HEK293 (cell line): ENCODE data around the gene PLPPR1.

Experiments
- CTCF ChIA-PET: fragments of 350-600 bp; formaldehyde crosslinking; extraction: SDS; loops from one replicate; lab custom pipeline; 2021; ENCODE audit warnings: antibody characterized with exemption; lab: Yijun Ruan, JAX
- POLR2A ChIA-PET: fragments of 300-600 bp; formaldehyde crosslinking; extraction: SDS; loops from one replicate; lab custom pipeline; 2020; ENCODE audit warnings: antibody characterized with exemption, inconsistent platforms; lab: Yijun Ruan, JAX
- H3K27ac ChIP-seq: fragments of 200-500 bp; sonication (Bioruptor generic); 2 replicates; pipeline ENCODE4 v1.5.1; 2014; ENCODE audit warnings: low read depth, low read length, control low read depth, inconsistent platforms; ENCODE audit errors: extremely low read depth
- H3K36me3 ChIP-seq, 2 experiments: fragments of 200-500 bp in 1 of 2; sonication (Bioruptor generic) in 1 of 2; 1 replicate in 1 of 2; 2 replicates in 1 of 2; pipeline ENCODE4 v1.5.1; 2014 to 2017; ENCODE audit warnings: inconsistent platforms in 2 of 2, low read length in 2 of 2; ENCODE audit not compliant: control insufficient read depth in 2 of 2, insufficient read depth in 1 of 2
- H3K4me1 ChIP-seq: fragments of 200-500 bp; sonication (Bioruptor generic); 2 replicates; pipeline ENCODE4 v1.5.1; 2014; ENCODE audit warnings: mild to moderate bottlenecking, low read length, inconsistent platforms; ENCODE audit not compliant: control insufficient read depth, insufficient read depth
- H3K4me3 ChIP-seq: 2 replicates; pipeline ENCODE4 v1.5.1; 2011; ENCODE audit warnings: low read depth, mild to moderate bottlenecking, control low read depth, low read length, moderate library complexity
- H3K9me3 ChIP-seq: fragments of 200-500 bp; sonication (Bioruptor generic); 2 replicates; pipeline ENCODE4 v1.5.1; 2014; ENCODE audit warnings: low read depth, low read length, inconsistent platforms; ENCODE audit not compliant: control insufficient read depth, insufficient read depth
- GFI1B ChIP-seq: fragments of 450-650 bp; formaldehyde crosslinking; IDR thresholded peaks from 2 replicates; pipeline ENCODE4 v1.5.1; 2016; ENCODE audit warnings: missing biosample characterization, missing genetic modification characterization
- HOXC10 ChIP-seq: sonication (generic); formaldehyde crosslinking; IDR thresholded peaks from 2 replicates; pipeline ENCODE4 v1.8.1; 2023; ENCODE audit warnings: mild to moderate bottlenecking, missing genetic modification reagents
- KLF8 ChIP-seq: fragments of 450-650 bp; formaldehyde crosslinking; IDR thresholded peaks from 2 replicates; pipeline ENCODE4 v1.5.1; 2016; ENCODE audit warnings: missing biosample characterization, missing genetic modification characterization
- PRDM1 ChIP-seq: fragments of 450-650 bp; formaldehyde crosslinking; IDR thresholded peaks from 2 replicates; pipeline ENCODE4; 2016; ENCODE audit warnings: missing biosample characterization, missing genetic modification characterization
- PRDM6 ChIP-seq: fragments of 450-650 bp; formaldehyde crosslinking; IDR thresholded peaks from 2 replicates; pipeline ENCODE4 v1.5.1; 2017; ENCODE audit warnings: missing biosample characterization, missing genetic modification characterization
- RBAK ChIP-seq: fragments of 450-650 bp; formaldehyde crosslinking; IDR thresholded peaks from 2 replicates; pipeline ENCODE4 v1.5.1; 2016; ENCODE audit warnings: missing biosample characterization, missing genetic modification characterization
- ZBTB20 ChIP-seq: fragments of 450-650 bp; formaldehyde crosslinking; IDR thresholded peaks from 2 replicates; pipeline ENCODE4 v1.5.1; 2016; ENCODE audit warnings: missing biosample characterization, missing genetic modification characterization
- ZBTB7A ChIP-seq: fragments of 450-650 bp; formaldehyde crosslinking; IDR thresholded peaks from 2 replicates; pipeline ENCODE4 v1.5.1; 2016; ENCODE audit warnings: low read depth, missing biosample characterization, missing genetic modification characterization
- ZNF10 ChIP-seq: fragments of 450-650 bp; formaldehyde crosslinking; IDR thresholded peaks from 2 replicates; pipeline ENCODE4 v1.5.1; 2017; ENCODE audit warnings: missing biosample characterization, missing genetic modification characterization
- ZNF121 ChIP-seq: fragments of 450-650 bp; formaldehyde crosslinking; IDR thresholded peaks from 2 replicates; pipeline ENCODE4 v1.5.1; 2016; ENCODE audit warnings: missing biosample characterization, missing genetic modification characterization
- ZNF155 ChIP-seq: fragments of 450-650 bp; formaldehyde crosslinking; IDR thresholded peaks from 2 replicates; pipeline ENCODE4 v1.5.1; 2016; ENCODE audit warnings: missing biosample characterization, missing genetic modification characterization
- ZNF214 ChIP-seq: fragments of 450-650 bp; formaldehyde crosslinking; IDR thresholded peaks from 2 replicates; pipeline ENCODE4 v1.5.1; 2017; ENCODE audit warnings: missing biosample characterization, mild to moderate bottlenecking, missing genetic modification characterization, borderline replicate concordance
- ZNF223 ChIP-seq: fragments of 450-650 bp; formaldehyde crosslinking; IDR thresholded peaks from 2 replicates; pipeline ENCODE4 v1.5.1; 2016; ENCODE audit warnings: missing biosample characterization, missing genetic modification characterization
- ZNF274 ChIP-seq, 2 experiments: fragments of 200-500 bp in 1 of 2; fragments of 450-650 bp in 1 of 2; sonication (Bioruptor generic) in 1 of 2; formaldehyde crosslinking in 1 of 2; IDR thresholded peaks; 2 replicates each; pipeline versions ENCODE4 v1.5.1 to v1.6.1; 2014 to 2016; ENCODE audit warnings: borderline replicate concordance in 1 of 2, inconsistent platforms in 1 of 2, low read length in 1 of 2, missing biosample characterization in 1 of 2, missing genetic modification characterization in 1 of 2
- ZNF341 ChIP-seq: fragments of 450-650 bp; formaldehyde crosslinking; IDR thresholded peaks from 2 replicates; pipeline ENCODE4; 2016; ENCODE audit warnings: low read depth, missing biosample characterization, missing genetic modification characterization
- ZNF426 ChIP-seq: fragments of 450-650 bp; formaldehyde crosslinking; IDR thresholded peaks from 2 replicates; pipeline ENCODE4 v1.5.1; 2017; ENCODE audit warnings: missing biosample characterization, missing genetic modification characterization, mild to moderate bottlenecking, inconsistent platforms, moderate library complexity
- ZNF433 ChIP-seq: fragments of 450-650 bp; formaldehyde crosslinking; IDR thresholded peaks from 2 replicates; pipeline ENCODE4 v1.5.1; 2016; ENCODE audit warnings: missing biosample characterization, missing genetic modification characterization, low read depth
- ZNF488 ChIP-seq: fragments of 450-650 bp; formaldehyde crosslinking; IDR thresholded peaks from 2 replicates; pipeline ENCODE4 v1.5.1; 2016; ENCODE audit warnings: missing biosample characterization, missing genetic modification characterization
- ZNF521 ChIP-seq: fragments of 450-650 bp; formaldehyde crosslinking; IDR thresholded peaks from 2 replicates; pipeline ENCODE4 v1.5.1; 2017; ENCODE audit warnings: missing biosample characterization, mild to moderate bottlenecking, missing genetic modification characterization
- TF ChIP-seq, protein P1 (sequence below): fragments of 450-650 bp; formaldehyde crosslinking; IDR thresholded peaks from 2 replicates; pipeline ENCODE4 v1.5.1; 2016; ENCODE audit warnings: missing biosample characterization, missing genetic modification characterization

PLPPR1 gene

GRCh38 chr9:101333926-101334702 is 305.6 kb downstream of the PLPPR1 start (continued):
- TF ChIP-seq, protein P1, sequence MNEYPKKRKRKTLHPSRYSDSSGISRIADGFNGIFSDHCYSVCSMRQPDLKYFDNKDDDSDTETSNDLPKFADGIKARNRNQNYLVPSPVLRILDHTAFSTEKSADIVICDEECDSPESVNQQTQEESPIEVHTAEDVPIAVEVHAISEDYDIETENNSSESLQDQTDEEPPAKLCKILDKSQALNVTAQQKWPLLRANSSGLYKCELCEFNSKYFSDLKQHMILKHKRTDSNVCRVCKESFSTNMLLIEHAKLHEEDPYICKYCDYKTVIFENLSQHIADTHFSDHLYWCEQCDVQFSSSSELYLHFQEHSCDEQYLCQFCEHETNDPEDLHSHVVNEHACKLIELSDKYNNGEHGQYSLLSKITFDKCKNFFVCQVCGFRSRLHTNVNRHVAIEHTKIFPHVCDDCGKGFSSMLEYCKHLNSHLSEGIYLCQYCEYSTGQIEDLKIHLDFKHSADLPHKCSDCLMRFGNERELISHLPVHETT (tag by site-specific recombination): no peak
- no peak for TF ChIP-seq ZNF341 (tag by site-specific recombination)
- TF ChIP-seq ZNF121: no peak
- TF ChIP-seq ZBTB7A: no peak
- TF ChIP-seq, all 188 proteins: peak for 0

- no peaks in the 10 kb centered on the region for H3K4me1 ChIP-seq
- H3K27ac ChIP-seq: no peak overlapping the region
- ChIA-PET POLR2A (no interaction called here), CTCF (interaction anchor here (1.2 to 1.3 kb wide), 2 partner anchors 25 to 92 kb away, joined by 5 read pairs; no protein-coding TSS in a partner anchor)
- H3K36me3 ChIP-seq: no peaks in the 10 kb centered on the region
- no peaks in the 10 kb centered on the region for H3K9me3 ChIP-seq
- TF ChIP-seq ZNF488 (tag by site-specific recombination) (no peak), ZNF155 (tag by site-specific recombination) (no peak), ZNF121 (no peak), ZNF10 (no peak), PRDM1 (tag by site-specific recombination) (no peak), ZNF223 (tag by site-specific recombination) (no peak), ZNF426 (tag by site-specific recombination) (no peak), HOXC10 (CRISPR knock-in tag) (no peak)
- H3K4me3 ChIP-seq: no peak overlapping the region
Observed at GRCh38 chr9:101336091-101336490, 307.6 kb downstream of the PLPPR1 start.

GRCh38 chr9:101337237-101337636 is 308.7 kb downstream of the PLPPR1 start:
- TF ChIP-seq PRDM6: no peak
- no peak for TF ChIP-seq ZBTB20 (tag by site-specific recombination)
- TF ChIP-seq RBAK (tag by site-specific recombination): no peak
- TF ChIP-seq ZNF521 (tag by site-specific recombination): no peak
- no peak for TF ChIP-seq ZNF214 (tag by site-specific recombination)
- no peak for TF ChIP-seq GFI1B (tag by site-specific recombination)
- TF ChIP-seq ZNF274 (IDR thresholded peaks at IDR 0.05; ENCODE audit: low read length): no peak
- TF ChIP-seq ZNF274 (tag by site-specific recombination; IDR thresholded peaks at IDR 0.05; ENCODE audit: borderline replicate concordance): no peak
- no peak for TF ChIP-seq KLF8 (tag by site-specific recombination)
- no peak for TF ChIP-seq ZNF433 (tag by site-specific recombination)
- no peak overlapping the region for H3K27ac ChIP-seq
- no peaks in the 10 kb centered on the region for H3K9me3 ChIP-seq
- H3K4me3 ChIP-seq: no peak overlapping the region
- CTCF ChIA-PET: interaction anchor here (0.6 kb wide), 1 partner anchor 51 kb away, joined by 3 read pairs; no protein-coding TSS in a partner anchor
- POLR2A ChIA-PET: no interaction called here
- no peaks in the 10 kb centered on the region for H3K36me3 ChIP-seq
- H3K4me1 ChIP-seq: no peaks in the 10 kb centered on the region
